Lower leg skin (tissue), 3 donors: ENCODE measurements around the gene FCAR.
"Not testable (repeated sequence)": the region's sequence is repeated elsewhere in the genome, so short reads cannot be mapped to it uniquely, and the experiment has no call there.

Source experiments
- POLR2A ChIP-seq, 2 donors: fragments of 450-650 bp; IDR thresholded peaks; one replicate each; pipeline ENCODE4 v1.6.1; 2016 to 2017; ENCODE audit warnings: antibody characterized with exemption in 2 of 2, mild to moderate bottlenecking in 1 of 2, moderate library complexity in 1 of 2
- TF ChIP-seq, protein P1 (sequence below), 3 donors: fragments of 450-650 bp; IDR thresholded peaks; one replicate each; pipeline ENCODE4 v1.5.1; 2016; ENCODE audit warnings: antibody characterized with exemption in 3 of 3, mild to moderate bottlenecking in 3 of 3, moderate library complexity in 2 of 3

DNA sequence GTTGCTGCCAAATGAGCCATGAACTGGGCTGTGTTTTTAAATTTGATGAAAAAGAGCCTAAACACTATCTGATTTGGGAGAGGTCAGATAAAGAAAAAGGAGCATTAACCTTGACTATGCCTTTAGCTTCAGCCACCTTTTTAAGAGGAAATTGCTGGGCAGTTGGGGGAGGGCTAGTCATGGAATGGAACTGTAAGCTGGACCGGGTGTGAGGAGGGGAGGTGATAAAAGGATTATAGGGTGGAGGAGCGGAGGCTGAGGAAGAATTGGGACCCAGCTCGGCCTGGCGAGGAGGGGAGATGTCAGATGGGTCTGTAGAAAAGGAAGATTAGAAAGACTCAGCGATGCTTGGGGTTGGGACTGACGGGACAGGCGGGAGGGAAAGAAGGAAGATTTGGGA is 24.6 kb downstream of the FCAR start:
- TF ChIP-seq, protein P1, sequence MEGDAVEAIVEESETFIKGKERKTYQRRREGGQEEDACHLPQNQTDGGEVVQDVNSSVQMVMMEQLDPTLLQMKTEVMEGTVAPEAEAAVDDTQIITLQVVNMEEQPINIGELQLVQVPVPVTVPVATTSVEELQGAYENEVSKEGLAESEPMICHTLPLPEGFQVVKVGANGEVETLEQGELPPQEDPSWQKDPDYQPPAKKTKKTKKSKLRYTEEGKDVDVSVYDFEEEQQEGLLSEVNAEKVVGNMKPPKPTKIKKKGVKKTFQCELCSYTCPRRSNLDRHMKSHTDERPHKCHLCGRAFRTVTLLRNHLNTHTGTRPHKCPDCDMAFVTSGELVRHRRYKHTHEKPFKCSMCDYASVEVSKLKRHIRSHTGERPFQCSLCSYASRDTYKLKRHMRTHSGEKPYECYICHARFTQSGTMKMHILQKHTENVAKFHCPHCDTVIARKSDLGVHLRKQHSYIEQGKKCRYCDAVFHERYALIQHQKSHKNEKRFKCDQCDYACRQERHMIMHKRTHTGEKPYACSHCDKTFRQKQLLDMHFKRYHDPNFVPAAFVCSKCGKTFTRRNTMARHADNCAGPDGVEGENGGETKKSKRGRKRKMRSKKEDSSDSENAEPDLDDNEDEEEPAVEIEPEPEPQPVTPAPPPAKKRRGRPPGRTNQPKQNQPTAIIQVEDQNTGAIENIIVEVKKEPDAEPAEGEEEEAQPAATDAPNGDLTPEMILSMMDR (IDR thresholded peaks at IDR 0.05) = not testable (repeated sequence)
- not testable (repeated sequence) for TF ChIP-seq POLR2A (IDR thresholded peaks at IDR 0.05)
